ENCODE measurements around the gene ALX4.

DNA sequence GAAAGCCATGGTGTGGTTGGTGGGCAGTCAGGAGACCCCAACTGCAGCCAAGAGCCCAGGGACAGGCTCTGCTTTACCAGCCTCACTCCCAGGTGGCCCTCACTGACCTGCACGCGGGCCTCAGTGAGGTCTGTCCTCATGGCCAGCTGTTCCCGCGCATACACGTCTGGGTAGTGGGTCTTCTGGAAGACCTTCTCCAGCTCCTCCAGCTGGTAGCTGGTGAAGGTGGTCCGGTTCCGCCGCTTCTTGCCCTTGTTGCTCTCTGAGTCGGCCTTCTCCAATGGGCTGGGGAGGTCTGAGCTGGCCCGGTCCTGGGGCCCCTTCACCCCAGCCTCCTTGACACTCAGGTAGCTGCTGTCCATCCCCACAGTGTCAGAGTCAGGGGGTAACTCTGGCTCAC lies 34.7 kb downstream of the ALX4 start:
- TF ChIP-seq ZNF274 (IDR thresholded peaks at IDR 0.05; ENCODE audit: low read depth, low read length) (no peak), SUZ12 (IDR thresholded peaks at IDR 0.05; ENCODE audit: extremely low read depth, insufficient read depth, insufficient read length) (no peak)

Data from NT2/D1 (cell line).